ENCODE data around the gene ARHGEF12.

Gene ARHGEF12

DNA sequence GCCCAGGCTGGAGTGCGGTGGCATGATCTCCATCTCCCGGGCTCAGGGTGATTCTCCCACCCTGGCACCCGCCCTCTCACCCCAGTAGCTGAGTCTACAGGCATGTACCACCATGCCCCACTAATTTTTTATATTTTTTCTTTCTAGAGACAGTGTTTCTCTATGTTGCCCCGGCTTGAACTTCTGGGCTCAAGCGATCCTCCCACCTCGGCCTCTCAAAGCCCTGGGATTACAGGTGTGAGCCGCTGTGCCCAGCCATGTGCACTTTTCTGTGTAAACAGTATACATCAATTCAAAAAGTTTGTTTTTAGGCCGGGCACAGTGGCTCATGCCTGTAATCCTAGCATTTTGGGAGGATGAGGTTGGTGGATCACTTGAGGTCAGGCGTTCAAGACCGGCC, 190.0 kb downstream of the ARHGEF12 start:
- no peak for DNase-seq (ENCODE audit: low read depth, low spot score)
- no peak overlapping the region for H3K27ac ChIP-seq

DNA sequence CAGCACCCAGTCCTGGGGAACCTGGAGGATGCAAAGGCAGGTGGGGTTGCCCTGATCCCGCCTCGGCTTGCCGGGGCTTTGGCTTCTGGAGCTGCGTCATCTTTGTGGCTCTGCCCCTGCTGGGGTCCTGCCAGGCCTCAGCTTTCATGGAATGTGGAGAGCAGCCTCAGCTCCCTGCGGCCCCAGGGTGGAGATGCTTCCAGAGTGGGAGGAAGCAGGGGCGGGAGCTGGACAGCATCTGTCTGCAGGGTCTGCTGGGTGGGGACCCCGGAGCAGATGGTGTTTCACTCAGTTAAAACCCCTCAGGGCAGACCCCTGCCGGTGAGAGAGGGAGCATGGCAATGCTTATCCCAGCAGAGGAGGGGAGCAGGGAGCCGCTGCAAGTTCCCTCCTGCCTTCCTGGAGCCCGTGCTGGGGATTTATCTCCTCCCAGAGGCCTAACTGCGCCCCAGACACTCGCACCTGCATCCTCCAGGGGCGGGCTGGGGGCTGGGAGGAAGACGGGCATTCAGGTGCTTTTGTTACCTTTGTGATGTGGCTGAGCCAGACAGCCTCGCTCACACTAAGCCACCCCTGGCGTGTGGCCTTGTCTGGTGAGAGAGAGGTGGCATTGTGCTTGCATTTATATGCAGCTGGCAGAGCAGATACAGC, 191.0 kb downstream of the ARHGEF12 start:
- no peak for DNase-seq (ENCODE audit: low read depth, low spot score)
- no peak overlapping the region for H3K27ac ChIP-seq

DNA sequence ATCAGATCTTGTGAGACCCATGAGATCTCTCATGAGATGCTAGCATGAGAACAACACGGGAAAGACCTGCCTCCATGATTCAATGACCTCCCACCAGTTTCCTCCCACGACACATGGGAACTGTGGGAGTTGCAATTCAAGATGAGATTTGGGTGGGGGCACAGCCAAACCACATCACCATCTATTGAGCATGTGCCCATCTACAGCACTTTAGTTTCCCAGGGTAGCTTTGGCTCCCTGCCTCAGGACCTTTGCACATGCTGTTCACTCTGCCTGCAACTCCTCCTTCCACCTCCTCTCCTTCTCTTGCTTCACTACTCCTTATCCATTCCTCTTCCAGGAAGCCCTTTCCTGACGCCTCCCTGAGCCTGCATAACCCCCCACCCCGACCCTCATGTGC, 192.5 kb downstream of the ARHGEF12 start:
- no peak overlapping the region for H3K27ac ChIP-seq
- DNase-seq (ENCODE audit: low read depth, low spot score): no peak

GRCh38 chr11:120529214-120529613, 193.0 kb downstream of the ARHGEF12 start:
- DNase-seq (ENCODE audit: low read depth, low spot score): no peak
- no peak overlapping the region for H3K27ac ChIP-seq

DNA sequence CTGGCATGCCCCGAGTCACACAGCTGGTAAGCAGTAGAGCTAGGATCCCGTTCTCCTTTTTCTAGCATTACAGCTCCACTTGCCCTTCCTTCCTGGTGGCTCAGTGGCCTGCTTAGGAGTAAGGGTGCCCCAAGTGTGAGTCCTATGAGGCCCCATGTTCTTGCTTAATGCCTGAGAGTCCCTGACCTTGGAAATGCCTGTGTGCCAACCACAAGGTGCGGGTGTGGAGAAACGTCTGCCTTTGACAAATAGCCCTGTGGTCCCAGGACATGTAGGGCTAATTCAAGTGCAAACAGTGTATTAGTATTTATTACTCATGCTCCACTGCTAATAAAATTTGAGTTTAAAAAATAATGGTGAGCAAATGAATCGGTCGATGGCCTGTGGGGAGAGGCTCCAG, 193.7 kb downstream of the ARHGEF12 start:
- DNase-seq (ENCODE audit: low read depth, low spot score): no peak
- no peak overlapping the region for H3K27ac ChIP-seq

DNA sequence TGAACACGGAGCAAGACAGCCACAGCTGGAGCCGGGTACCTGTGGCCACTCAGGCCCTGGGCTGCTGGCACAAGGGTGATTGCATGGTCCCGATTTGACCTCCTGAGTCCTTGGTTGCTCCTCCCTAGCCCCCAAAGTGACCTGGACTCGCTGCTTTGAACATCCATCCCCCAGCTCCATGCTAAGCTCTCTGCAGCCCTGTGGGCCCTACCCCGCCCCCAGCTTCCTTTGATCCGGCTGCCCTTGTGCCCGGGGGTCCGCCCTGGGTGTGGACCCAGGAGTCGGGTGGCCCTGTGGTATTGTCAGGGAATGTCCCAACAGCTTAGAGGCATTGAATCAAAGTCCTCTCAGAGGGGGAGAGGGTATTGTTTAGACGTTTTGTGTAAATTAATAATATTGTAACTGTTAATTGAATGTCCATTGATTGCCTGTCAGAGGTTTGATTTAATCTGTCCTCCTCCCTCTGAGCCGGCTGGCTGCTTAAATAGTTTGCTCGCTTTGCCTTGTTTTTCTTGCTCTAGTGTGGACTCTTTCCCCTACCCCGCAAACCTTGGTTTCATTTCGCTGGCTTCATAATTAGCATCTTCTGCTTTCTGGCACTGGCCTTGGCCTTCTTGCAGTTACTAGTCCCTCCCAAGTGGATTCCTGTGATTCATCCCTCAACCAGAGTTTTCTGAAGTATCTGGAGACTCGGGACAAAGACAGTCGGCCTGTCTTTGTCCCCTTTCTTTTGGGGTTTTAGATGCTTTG, 196.0 kb downstream of the ARHGEF12 start:
- no peak for DNase-seq (ENCODE audit: low read depth, low spot score)
- no peak overlapping the region for H3K27ac ChIP-seq

DNA sequence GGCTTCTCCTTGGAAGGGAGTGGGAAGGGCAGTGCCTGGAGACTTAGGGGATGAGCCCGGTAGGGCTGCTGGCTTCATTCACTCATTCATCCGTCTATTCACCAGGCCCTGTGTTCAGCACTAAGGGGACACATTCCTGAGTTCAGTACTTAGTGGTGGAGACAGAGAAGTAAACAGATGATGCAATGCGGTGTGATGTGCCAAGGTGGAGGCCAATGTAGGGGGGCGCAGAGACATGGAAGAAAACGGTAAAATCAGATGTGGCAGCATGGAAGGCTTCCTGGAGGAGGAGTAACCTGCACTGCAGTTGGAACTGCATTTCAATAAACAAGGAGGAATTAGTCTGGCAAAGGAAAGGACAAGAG, 196.6 kb downstream of the ARHGEF12 start:
- DNase-seq (ENCODE audit: low read depth, low spot score): no peak

GRCh38 chr11:120536091-120536796, 200.0 kb downstream of the ARHGEF12 start:
- DNase-seq (ENCODE audit: low read depth, low spot score): no peak
- no peak overlapping the region for H3K27ac ChIP-seq

More for the DNA sequence above, 196.6 kb downstream of the ARHGEF12 start:
- no peak overlapping the region for H3K27ac ChIP-seq

DNA sequence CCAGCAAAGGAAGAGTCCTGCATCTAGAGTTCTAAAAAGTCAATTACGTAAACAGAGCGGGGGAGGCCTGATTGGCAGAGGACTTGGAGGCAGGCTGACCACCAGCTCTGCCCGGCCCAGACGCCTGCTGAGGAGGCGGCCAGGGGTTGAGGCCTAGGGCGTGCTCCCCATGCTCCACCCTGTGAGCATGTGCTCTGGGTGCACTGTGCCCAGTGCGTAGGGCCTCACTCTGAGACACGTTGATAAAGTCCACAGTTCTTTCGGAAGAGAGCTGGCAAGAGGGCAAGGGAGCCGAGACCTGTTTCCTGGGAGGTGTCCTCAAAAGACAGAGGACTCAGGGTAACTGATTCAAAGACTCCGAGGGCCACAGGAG, 200.6 kb downstream of the ARHGEF12 start:
- no peak overlapping the region for H3K27ac ChIP-seq
- no peak for DNase-seq (ENCODE audit: low read depth, low spot score)

GRCh38 chr11:120537996-120538395, 201.8 kb downstream of the ARHGEF12 start:
- no peak overlapping the region for H3K27ac ChIP-seq
- no peak for DNase-seq (ENCODE audit: low read depth, low spot score)

GRCh38 chr11:120538707-120539106, 202.5 kb downstream of the ARHGEF12 start:
- DNase-seq (ENCODE audit: low read depth, low spot score): no peak

More at GRCh38 chr11:120538707-120539106, 202.5 kb downstream of the ARHGEF12 start:
- H3K27ac ChIP-seq: no peak overlapping the region
